Fibroblast of upper back skin (primary cell): Measurements from ENCODE around the gene PCAT7.

ENCODE experiments used
- DNase-seq: peaks from one replicate; pipeline ENCODE4 v3.0.0-alpha.2; 2013

PCAT7 gene

DNA sequence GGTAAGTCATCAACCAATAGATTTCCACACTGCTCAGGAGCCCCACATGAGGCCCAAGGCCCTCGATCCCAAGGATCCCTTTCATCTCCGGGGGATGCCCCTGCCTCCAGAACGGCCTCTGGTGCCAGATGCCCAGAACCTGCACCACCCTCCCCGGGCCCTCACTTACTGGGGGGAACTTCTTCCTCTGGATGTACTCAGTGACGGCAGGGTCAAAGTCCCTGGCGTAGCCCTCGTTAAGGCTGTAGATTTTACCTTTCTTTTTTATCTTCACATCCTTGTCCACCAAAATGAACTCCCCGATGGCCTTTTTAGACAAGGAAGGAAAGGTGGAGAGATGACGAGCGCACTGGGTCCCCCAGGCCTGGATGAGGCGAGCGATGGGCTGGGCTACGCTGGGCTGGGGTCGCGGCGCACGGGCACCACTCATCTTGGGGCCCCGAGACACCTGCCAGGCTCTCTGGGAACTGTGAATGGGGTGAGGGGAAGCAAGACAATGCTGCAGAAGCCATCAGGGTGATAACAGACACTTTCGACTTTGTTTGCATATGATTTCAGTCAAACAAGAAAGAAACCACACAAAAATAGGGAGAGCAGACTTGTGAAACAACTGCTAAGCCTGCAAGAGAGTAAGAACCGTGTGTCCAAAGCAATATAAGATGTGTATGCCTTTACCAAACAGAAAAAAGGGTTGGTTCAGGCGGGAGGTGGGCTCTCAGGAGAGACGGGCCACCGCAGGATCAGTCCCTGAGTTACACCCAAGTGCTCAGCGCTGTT is 52.0 kb downstream of the PCAT7 start:
- no peak for DNase-seq

DNA sequence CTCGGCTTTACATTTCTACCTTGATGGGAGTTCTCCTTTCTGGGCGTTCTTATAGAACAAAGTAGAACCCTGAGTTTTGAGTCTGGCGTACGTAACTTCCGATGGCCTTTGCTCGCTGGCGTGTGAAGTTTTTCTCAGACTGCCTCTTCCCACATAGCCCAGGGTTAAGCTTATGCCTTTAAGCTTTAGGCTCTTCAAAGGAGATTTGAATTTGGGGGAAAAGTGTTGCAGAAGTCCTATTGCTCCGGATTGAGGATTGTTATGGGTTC is 52.5 kb downstream of the PCAT7 start:
- no peak for DNase-seq

DNA sequence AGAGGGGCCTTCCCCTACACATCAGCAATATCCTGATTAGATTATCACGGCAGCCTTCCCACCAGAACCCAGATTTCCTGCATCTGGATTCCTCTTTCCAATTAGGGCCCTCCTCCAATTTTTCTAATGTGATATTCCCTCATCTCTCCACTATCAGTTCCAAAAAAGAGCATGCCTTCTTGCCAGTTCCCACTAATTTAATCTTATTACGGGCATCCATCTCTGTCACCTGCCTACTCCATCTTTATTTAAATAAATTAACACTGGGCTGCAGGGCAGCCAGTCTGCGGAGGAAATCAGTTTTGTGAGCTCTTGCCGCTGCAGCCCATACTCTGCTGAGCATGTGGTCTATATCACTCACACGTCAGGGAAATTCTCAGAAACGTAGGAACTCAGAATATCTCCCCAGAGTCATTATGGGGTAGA is 55.3 kb downstream of the PCAT7 start:
- DNase-seq = no peak

DNA sequence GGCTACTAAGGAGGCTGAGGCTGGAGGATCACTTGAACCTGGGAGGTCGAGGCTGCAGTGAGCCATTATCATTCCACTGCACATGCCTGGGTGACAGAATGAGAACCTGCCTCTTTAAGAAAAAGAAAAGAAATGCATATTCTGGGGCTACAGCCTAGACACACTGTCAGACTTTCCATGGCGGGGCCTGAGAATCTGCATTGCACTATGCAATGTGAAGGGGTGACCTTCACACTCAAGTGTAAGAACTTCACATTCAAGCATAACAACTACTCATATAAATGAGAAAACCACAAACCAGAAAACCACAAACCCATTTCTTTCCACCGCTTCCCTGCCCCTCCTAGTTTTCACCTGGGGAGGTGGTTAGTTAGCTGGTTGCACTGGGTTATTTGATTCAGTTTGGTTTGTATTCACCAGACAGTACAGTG is 56.8 kb downstream of the PCAT7 start:
- DNase-seq = no peak

DNA sequence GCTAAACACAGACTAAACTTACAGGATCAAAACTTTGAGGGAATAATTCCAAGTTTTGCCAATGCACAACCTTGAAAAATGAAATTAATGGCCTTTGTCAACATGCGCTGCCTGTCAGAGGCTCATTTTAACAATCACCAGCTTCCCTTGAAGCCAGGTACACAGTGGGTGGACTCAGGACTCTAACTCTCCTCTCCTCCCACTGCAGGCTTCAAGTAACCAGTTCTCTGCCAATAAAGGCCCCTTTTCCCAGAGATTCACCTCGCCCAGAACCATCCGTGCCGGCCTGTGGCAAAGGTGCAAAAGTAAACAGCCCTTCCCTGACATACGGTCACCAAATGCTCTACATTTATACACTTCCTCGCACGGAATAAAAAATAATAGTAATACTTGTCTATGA is 57.2 kb downstream of the PCAT7 start:
- no peak for DNase-seq

DNA sequence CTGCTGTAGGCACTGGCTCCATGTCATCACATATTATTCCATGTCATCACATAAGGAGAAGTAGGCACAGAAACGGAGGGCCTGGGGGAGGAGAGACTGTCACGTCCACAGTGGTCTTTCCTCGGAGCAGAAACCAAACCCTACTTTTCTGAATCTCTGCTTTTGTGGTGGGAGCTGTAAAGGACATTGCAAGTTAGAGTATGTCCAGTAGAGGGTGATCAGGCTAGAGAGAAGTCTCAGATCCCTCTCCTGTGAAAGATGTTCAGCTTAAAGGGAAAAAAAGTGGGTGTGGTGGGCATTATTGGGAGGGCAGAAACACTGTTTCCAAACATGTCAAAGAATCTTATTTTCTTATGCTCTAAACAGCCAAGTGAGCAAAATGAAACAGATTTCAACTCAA is 58.1 kb downstream of the PCAT7 start:
- no peak for DNase-seq

DNA sequence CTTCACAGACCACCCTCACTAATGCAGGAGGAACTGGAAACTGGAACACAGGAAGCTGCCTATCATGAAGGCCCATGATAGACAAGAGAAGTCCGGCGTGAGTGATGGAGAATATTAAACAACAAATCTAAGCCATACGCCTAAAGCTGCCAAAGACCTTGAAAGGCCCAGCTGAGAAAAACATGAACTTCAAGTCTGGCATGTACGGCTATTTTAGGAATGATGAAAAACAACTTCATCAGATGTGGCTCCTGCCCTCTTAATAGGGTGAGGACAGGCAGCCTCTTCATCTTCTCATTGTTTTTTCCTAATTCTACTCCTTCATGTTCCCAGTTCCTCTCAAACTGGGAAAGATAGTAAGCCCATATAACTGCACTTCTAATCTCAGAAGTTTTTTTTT is 64.1 kb downstream of the PCAT7 start:
- no peak for DNase-seq
